ENCODE data around the gene PPP5C. TPM values are rescaled to one million over a fixed set of nuclear protein-coding genes. Genes with fewer than 3 reads are reported as not detected.

Gene PPP5C
- total and polyA plus RNA-seq, 2 of the 8 experiments (the other 6 are each of a cell fraction or from before 2014, with no cell fraction given) = 112 to 156 TPM

- TF ChIP-seq MAX (IDR thresholded peaks at IDR 0.05) (no peak), TCF12 (IDR thresholded peaks at IDR 0.05; ENCODE audit: low read depth, low read length) (no peak), RFX5 (IDR thresholded peaks at IDR 0.05; ENCODE audit: borderline replicate concordance, low read depth, low read length) (no peak), CHD1 (IDR thresholded peaks at IDR 0.05; ENCODE audit: low read depth, low read length) (no peak)
These were observed 39.3 kb downstream of the PPP5C start (continued) for GRCh38 chr19:46386151-46386550.

All from H1 (cell line).